ENCODE measurements around the gene MAD1L1. TPM values are rescaled to one million over a fixed set of nuclear protein-coding genes. Genes with fewer than 3 reads are reported as not detected.

Gene MAD1L1
- total and polyA plus RNA-seq, 2 of the 8 experiments (the other 6 are each of a cell fraction or from before 2014, with no cell fraction given): 40.4 to 44.6 TPM

- TF ChIP-seq RXRA (IDR thresholded peaks at IDR 0.05; ENCODE audit: insufficient read depth, low read depth, low read length) (no peak), TAF7 (optimal IDR thresholded peaks at IDR 0.05; ENCODE audit: borderline replicate concordance, low read depth, low read length) (no peak)
These were observed 324.9 kb downstream of the MAD1L1 start (continued) for GRCh38 chr7:1907751-1908365.
